Gastroesophageal sphincter (tissue), 4 donors: Measurements from ENCODE around the gene HPN. TPM values are rescaled to one million over a fixed set of nuclear protein-coding genes. Genes with fewer than 3 reads are reported as not detected.
"Not testable (repeated sequence)": the region's sequence is repeated elsewhere in the genome, so short reads cannot be mapped to it uniquely, and the experiment has no call there.

Experiments
- ATAC-seq: fragments of 150-250 bp; one replicate; pipeline ENCODE4 v1.9.1; 2016; ENCODE audit warnings: mild to moderate bottlenecking, moderate library complexity
- H3K27ac ChIP-seq, 4 donors: fragments of 200-600 bp; sonication (generic) in 3 of 4; 1 replicate in 3 of 4; 2 replicates in 1 of 4; pipeline ENCODE4 v1.5.1; 2016 to 2019
- H3K27me3 ChIP-seq: fragments of 200-600 bp; sonication (generic); one replicate; pipeline ENCODE4 v1.5.1; 2019
- H3K36me3 ChIP-seq, 2 donors: fragments of 200-600 bp; sonication (generic); one replicate each; pipeline ENCODE4 v1.5.1; 2019; ENCODE audit warnings: control low read depth in 1 of 2
- H3K4me1 ChIP-seq, 3 donors: fragments of 200-600 bp; sonication (generic); 1 replicate in 2 of 3; 2 replicates in 1 of 3; pipeline ENCODE4 v1.5.1; 2016 to 2019; ENCODE audit warnings: control low read depth in 2 of 3
- H3K4me3 ChIP-seq, 2 donors: fragments of 200-600 bp; sonication (generic); one replicate each; pipeline ENCODE4 v1.5.1; 2019; ENCODE audit warnings: mild to moderate bottlenecking in 1 of 2, moderate library complexity in 1 of 2
- H3K9me3 ChIP-seq, 3 donors: fragments of 200-600 bp; sonication (generic); one replicate each; pipeline ENCODE4 v1.5.1; 2017 to 2019; ENCODE audit warnings: control low read depth in 2 of 3
- CTCF ChIP-seq, 4 experiments: fragments of 200-600 bp in 2 of 4; fragments of 450-650 bp in 2 of 4; sonication (generic) in 1 of 4; IDR thresholded peaks; one replicate each; pipeline ENCODE4 v1.5.1; 2017 to 2019; ENCODE audit warnings: antibody characterized with exemption in 4 of 4, mild to moderate bottlenecking in 2 of 4, moderate library complexity in 2 of 4
- EP300 ChIP-seq: sonication (generic); formaldehyde crosslinking; IDR thresholded peaks from one replicate; pipeline ENCODE4 v1.6.1; 2017; ENCODE audit warnings: antibody characterized with exemption, mild to moderate bottlenecking
- POLR2A ChIP-seq, 2 donors: fragments of 450-650 bp; IDR thresholded peaks; one replicate each; pipeline ENCODE4 v1.6.1; 2017; ENCODE audit warnings: antibody characterized with exemption in 2 of 2, mild to moderate bottlenecking in 2 of 2, moderate library complexity in 1 of 2
- POLR2AphosphoS5 ChIP-seq: sonication (generic); formaldehyde crosslinking; IDR thresholded peaks from one replicate; pipeline ENCODE4 v1.6.1; 2017; ENCODE audit warnings: antibody characterized with exemption
- WGBS, 2 donors: methylation state at CpG; one replicate each; pipeline ENCODE4 v1.1.5; 2018; ENCODE audit warnings: low coverage in 1 of 2; 5-methylcytosine and 5-hydroxymethylcytosine counted together
- total RNA-seq, 4 donors: library from RNA; depleted of rRNA; stranded (reverse); fragments of >200 nt; gene quantifications; one replicate each; pipeline ENCODE4 v1.1.0, GENCODE V29; 2016

HPN gene
- total RNA-seq, 4 donors from 2014 or later, result 0.17 to 1.2 (median 0.27) TPM; not detected in 1

GRCh38 chr19:35006342-35006998 lies 35.1 kb upstream of the HPN start:
- peaks cover 0 to 57% of the 10 kb centered on the region in 2 donors for H3K36me3 ChIP-seq
- no peaks in the 10 kb centered on the region for H3K9me3 ChIP-seq
- no peak for ATAC-seq
- TF ChIP-seq POLR2AphosphoS5 (peak; percentile 6), EP300 (no peak), CTCF (IDR thresholded peaks at IDR 0.05) (no peak), POLR2A (IDR thresholded peaks at IDR 0.05) (no peak)
- 56 to 84% methylated on average over 8 to 12 of the region's 15 CpGs for WGBS, 2 donors
- H3K27me3 ChIP-seq, result no peaks in the 10 kb centered on the region
- H3K4me1 ChIP-seq, result peaks cover 0 to 71% (median 18%) of the 10 kb centered on the region in 3 donors
- H3K27ac ChIP-seq, result peak overlapping the region in 2 of 4 donors; percentile 19 to 33
- no peak overlapping the region for H3K4me3 ChIP-seq

- TF ChIP-seq POLR2A (IDR thresholded peaks at IDR 0.05), result no peak
- TF ChIP-seq EP300, result no peak
- no peak for TF ChIP-seq POLR2AphosphoS5
- no peak for TF ChIP-seq CTCF (IDR thresholded peaks at IDR 0.05)
- no peaks in the 10 kb centered on the region for H3K27me3 ChIP-seq
- peak overlapping the region in 2 of 4 donors; percentile 19 to 33 for H3K27ac ChIP-seq
- H3K4me1 ChIP-seq, result peaks cover 0 to 71% (median 14%) of the 10 kb centered on the region in 3 donors
- 85 to 100% methylated on average over 1 to 5 of the region's 5 CpGs for WGBS, 2 donors
- no peak for ATAC-seq
- H3K9me3 ChIP-seq, result no peaks in the 10 kb centered on the region
- H3K4me3 ChIP-seq, result no peak overlapping the region
- peaks cover 0 to 61% of the 10 kb centered on the region in 2 donors for H3K36me3 ChIP-seq
Observed at GRCh38 chr19:35006999-35007365, 34.5 kb upstream of the HPN start.

- H3K27me3 ChIP-seq, H3K27ac ChIP-seq: not testable (repeated sequence)
Observed at GRCh38 chr19:35007427-35007826, 34.1 kb upstream of the HPN start.

GRCh38 chr19:35008891-35009341 lies 32.6 kb upstream of the HPN start:
- peak overlapping the region in 3 of 4 donors; percentile 32 to 57 (median 56) for H3K27ac ChIP-seq
- H3K27me3 ChIP-seq, result no peaks in the 10 kb centered on the region
- peaks cover 0 to 63% of the 10 kb centered on the region in 2 donors for H3K36me3 ChIP-seq
- H3K4me3 ChIP-seq, result no peak overlapping the region
- WGBS, 2 donors, result 51 to 54% methylated on average over 4 to 5 of the region's 12 CpGs
- H3K9me3 ChIP-seq, result no peaks in the 10 kb centered on the region
- H3K4me1 ChIP-seq, result peaks cover 0 to 71% (median 5%) of the 10 kb centered on the region in 3 donors
- ATAC-seq, result peak; percentile 40
- peak; percentile 8 for TF ChIP-seq POLR2AphosphoS5
- no peak for TF ChIP-seq POLR2A (IDR thresholded peaks at IDR 0.05)

More at GRCh38 chr19:35007427-35007826, 34.1 kb upstream of the HPN start:
- not testable (repeated sequence) for H3K9me3 ChIP-seq, H3K4me3 ChIP-seq, ATAC-seq
- peaks cover 0 to 71% (median 10%) of the 10 kb centered on the region in 3 donors for H3K4me1 ChIP-seq
- peaks cover 0 to 62% of the 10 kb centered on the region in 2 donors for H3K36me3 ChIP-seq
- 91 to 96% methylated on average over 5 to 8 of the region's 8 CpGs for WGBS, 2 donors

- Histone ChIP-seq H3K27me3 (no peaks in the 10 kb centered on the region), H3K4me3 (no peak overlapping the region), H3K27ac (peak overlapping the region in 2 of 4 donors; percentile 32 to 57), H3K36me3 (peaks cover 0 to 71% of the 10 kb centered on the region in 2 donors), H3K9me3 (no peaks in the 10 kb centered on the region), H3K4me1 (peaks cover 0 to 67% (median 5%) of the 10 kb centered on the region in 3 donors)
- no peak for ATAC-seq
- WGBS, 2 donors, result 83 to 92% methylated on average over 3 to 8 of the region's 36 CpGs
- no peak for TF ChIP-seq CTCF (IDR thresholded peaks at IDR 0.05)
- no peak for TF ChIP-seq POLR2A (IDR thresholded peaks at IDR 0.05)
- TF ChIP-seq POLR2AphosphoS5, result no peak
- no peak for TF ChIP-seq EP300
Observed at GRCh38 chr19:35009424-35010415, 31.8 kb upstream of the HPN start.
